SK-N-SH (cell line): Measurements from ENCODE around the gene VPS35L. TPM values are rescaled to one million over a fixed set of nuclear protein-coding genes. Genes with fewer than 3 reads are reported as not detected.

Source experiments
- CTCF ChIA-PET: fragments of 300-600, 350-600 bp; formaldehyde crosslinking; extraction: SDS; loops from one replicate; lab custom pipeline; 2021; lab: Yijun Ruan, JAX
- POLR2A ChIA-PET: fragments of 350-600 bp; sonication (Branson Sonifier 250); formaldehyde crosslinking; extraction: SDS; loops from one replicate; lab custom pipeline; 2020; ENCODE audit warnings: antibody characterized with exemption, inconsistent platforms; lab: Yijun Ruan, JAX
- DNase-seq: peaks from one replicate; pipeline ENCODE4 v3.0.0; 2012
- H2AFZ ChIP-seq: fragments of 200-600 bp; sonication (generic); 2 replicates; pipeline ENCODE4 v1.8.1; 2016; ENCODE audit warnings: antibody characterized with exemption, mild to moderate bottlenecking, low read depth
- H3F3A ChIP-seq: fragments of 200-600 bp; sonication (generic); replicated peaks from 2 replicates; pipeline ENCODE3; 2016; ENCODE audit warnings: antibody characterized with exemption, mild to moderate bottlenecking; ENCODE audit not compliant: insufficient read depth
- H3K27ac ChIP-seq, 2 experiments: fragments of 200-500 bp in 1 of 2; fragments of 200-600 bp in 1 of 2; sonication (Bioruptor generic) in 1 of 2; sonication (generic), shearing (Covaris generic) in 1 of 2; 2 replicates each; pipeline versions ENCODE4 v1.5.1 to v1.6.1; 2014 to 2016; ENCODE audit warnings: low read depth in 2 of 2, inconsistent platforms in 1 of 2, low read length in 1 of 2, mild to moderate bottlenecking in 1 of 2, mixed read lengths in 1 of 2
- H3K27me3 ChIP-seq: fragments of 200-600 bp; sonication (generic), shearing (Covaris generic); 2 replicates; pipeline ENCODE4 v1.6.1; 2016; ENCODE audit warnings: mixed run types; ENCODE audit not compliant: insufficient read depth
- H3K36me3 ChIP-seq, 2 experiments: fragments of 200-500 bp in 1 of 2; fragments of 200-600 bp in 1 of 2; sonication (Bioruptor generic) in 1 of 2; sonication (generic) in 1 of 2; replicated peaks in 1 of 2; 2 replicates each; pipeline versions ENCODE3 to v1.5.1; 2014 to 2016; ENCODE audit warnings: low read length in 1 of 2, mild to moderate bottlenecking in 1 of 2; ENCODE audit not compliant: insufficient read depth in 2 of 2, control insufficient read depth in 1 of 2
- H3K4me1 ChIP-seq, 2 experiments: fragments of 200-500 bp in 1 of 2; fragments of 200-600 bp in 1 of 2; sonication (Bioruptor generic) in 1 of 2; sonication (generic), shearing (Covaris generic) in 1 of 2; 2 replicates each; pipeline versions ENCODE4 v1.5.1 to v1.6.1; 2014 to 2016; ENCODE audit warnings: low read depth in 1 of 2, low read length in 1 of 2, mixed run types in 1 of 2; ENCODE audit not compliant: insufficient read depth in 2 of 2, control insufficient read depth in 1 of 2
- H3K4me2 ChIP-seq: fragments of 200-600 bp; sonication (generic), shearing (Covaris generic); 2 replicates; pipeline ENCODE4 v1.6.1; 2017; ENCODE audit warnings: mixed run types
- H3K4me3 ChIP-seq, 2 experiments: fragments of 200-500 bp in 1 of 2; fragments of 200-600 bp in 1 of 2; sonication (Bioruptor generic) in 1 of 2; sonication (generic), shearing (Covaris generic) in 1 of 2; 2 replicates each; pipeline versions ENCODE4 v1.5.1 to v1.8.1; 2014 to 2016; ENCODE audit warnings: low read depth in 2 of 2, inconsistent platforms in 1 of 2, low read length in 1 of 2, mild to moderate bottlenecking in 1 of 2, mixed read lengths in 1 of 2, moderate library complexity in 1 of 2
- H3K79me2 ChIP-seq: fragments of 200-600 bp; sonication (generic); 2 replicates; pipeline ENCODE4 v1.8.1; 2017; ENCODE audit warnings: mild to moderate bottlenecking; ENCODE audit not compliant: insufficient read depth
- H3K9ac ChIP-seq: fragments of 200-600 bp; sonication (generic); 2 replicates; pipeline ENCODE4 v1.6.1; 2017; ENCODE audit warnings: mixed run types
- H3K9me2 ChIP-seq: fragments of 200-600 bp; sonication (generic); 2 replicates; pipeline ENCODE4 v1.6.1; 2017; ENCODE audit warnings: mixed run types
- H3K9me3 ChIP-seq: fragments of 200-600 bp; sonication (generic); 2 replicates; pipeline ENCODE4 v1.6.1; 2017; ENCODE audit warnings: mixed run types, mild to moderate bottlenecking, moderate library complexity
- H4K20me1 ChIP-seq: fragments of 200-600 bp; sonication (generic); 2 replicates; pipeline ENCODE4 v1.6.1; 2017; ENCODE audit warnings: mild to moderate bottlenecking, mixed run types; ENCODE audit not compliant: insufficient read depth
- CHD2 ChIP-seq: fragments of 150-350 bp; IDR thresholded peaks from 2 replicates; pipeline ENCODE4 v1.6.1; 2018; ENCODE audit warnings: low read length; ENCODE audit not compliant: partially characterized antibody
- ELF1 ChIP-seq: IDR thresholded peaks from 2 replicates; pipeline ENCODE4 v1.4.0; 2012
- EP300 ChIP-seq, 2 experiments: IDR thresholded peaks; 2 replicates each; pipeline versions ENCODE4 v1.4.0 to v1.6.1; 2012; ENCODE audit warnings: borderline replicate concordance in 1 of 2, low read depth in 1 of 2, low read length in 1 of 2
- FOSL2 ChIP-seq: IDR thresholded peaks from 2 replicates; pipeline ENCODE4 v1.4.0; 2012; ENCODE audit warnings: low read depth, mild to moderate bottlenecking, moderate library complexity, borderline replicate concordance
- FOXJ3 ChIP-seq: sonication (generic); formaldehyde crosslinking; IDR thresholded peaks from 2 replicates; pipeline ENCODE4 v1.5.1; 2020; ENCODE audit warnings: mild to moderate bottlenecking, missing genetic modification reagents
- GABPA ChIP-seq: IDR thresholded peaks from 2 replicates; pipeline ENCODE4 v1.4.0; 2012; ENCODE audit warnings: low read depth, mild to moderate bottlenecking
- JUND ChIP-seq: IDR thresholded peaks from 2 replicates; pipeline ENCODE4 v1.4.0; 2012
- MEF2A ChIP-seq: IDR thresholded peaks from 2 replicates; pipeline ENCODE4 v1.4.0; 2012; ENCODE audit warnings: low read depth, borderline replicate concordance
- MXI1 ChIP-seq: IDR thresholded peaks from 2 replicates; pipeline ENCODE4 v1.6.1; 2012; ENCODE audit warnings: mild to moderate bottlenecking, low read depth, low read length, improper control_type of control experiment
- NFIC ChIP-seq: IDR thresholded peaks from 2 replicates; pipeline ENCODE4 v1.4.0; 2012; ENCODE audit warnings: borderline replicate concordance
- POLR2AphosphoS5 ChIP-seq: IDR thresholded peaks from 2 replicates; pipeline ENCODE4 v1.6.1; 2012; ENCODE audit warnings: low read depth, low read length
- RCOR1 ChIP-seq: fragments of 150-350 bp; IDR thresholded peaks from 2 replicates; pipeline ENCODE4 v1.6.1; 2017; ENCODE audit warnings: antibody characterized with exemption, low read length
- RFX5 ChIP-seq: IDR thresholded peaks from 2 replicates; pipeline ENCODE4 v1.6.1; 2012; ENCODE audit warnings: mild to moderate bottlenecking, improper control_type of control experiment, low read length
- SIN3A ChIP-seq: IDR thresholded peaks from 2 replicates; pipeline ENCODE4 v1.6.1; 2012; ENCODE audit warnings: low read depth, mild to moderate bottlenecking, low read length, moderate library complexity, borderline replicate concordance
- SMC3 ChIP-seq: IDR thresholded peaks from 2 replicates; pipeline ENCODE4 v1.6.1; 2012; ENCODE audit warnings: low read depth, low read length, improper control_type of control experiment
- TAF1 ChIP-seq: IDR thresholded peaks from 2 replicates; pipeline ENCODE4 v1.6.1; 2012; ENCODE audit warnings: low read depth, mild to moderate bottlenecking, low read length, moderate library complexity, borderline replicate concordance
- TCF12 ChIP-seq: IDR thresholded peaks from 2 replicates; pipeline ENCODE4 v1.4.0; 2012
- TEAD4 ChIP-seq: IDR thresholded peaks from 2 replicates; pipeline ENCODE4 v1.4.0; 2012; ENCODE audit warnings: mild to moderate bottlenecking, borderline replicate concordance; ENCODE audit not compliant: insufficient read depth
- YY1 ChIP-seq: IDR thresholded peaks from 2 replicates; pipeline ENCODE4 v1.4.0; 2012; ENCODE audit warnings: low read depth, mild to moderate bottlenecking
- WGBS: methylation state at CpG from one replicate; pipeline ENCODE4 v1.1.6; 2017; ENCODE audit warnings: low lambda C conversion rate; 5-methylcytosine and 5-hydroxymethylcytosine counted together
- polyA plus RNA-seq, 3 experiments: library from polyadenylated mRNA; depleted of rRNA; stranded (reverse); fragments of >200 nt; gene quantifications; 2 replicates each; pipeline ENCODE4 v1.2.3, GENCODE V29; 2012
- TF ChIP-seq, protein P1 (sequence below): IDR thresholded peaks from 2 replicates; pipeline ENCODE4 v1.4.0; 2012; ENCODE audit warnings: low read depth
- TF ChIP-seq, protein P2 (sequence below): fragments of 150-350 bp; IDR thresholded peaks from 2 replicates; pipeline ENCODE4 v1.6.1; 2017; ENCODE audit warnings: antibody characterized with exemption, low read length, low read depth, borderline replicate concordance
- TF ChIP-seq, protein P3 (sequence below): fragments of 150-350 bp; IDR thresholded peaks from 2 replicates; pipeline ENCODE4 v1.6.1; 2016; ENCODE audit warnings: mild to moderate bottlenecking, low read depth, low read length
- TF ChIP-seq, protein P4 (sequence below): IDR thresholded peaks from 2 replicates; pipeline ENCODE4 v1.4.0; 2012; ENCODE audit warnings: low read depth, borderline replicate concordance

The VPS35L gene
- polyA plus RNA-seq, 1 of the 3 experiments (the other 2 are of a cell fraction) = 35.3 TPM

DNA sequence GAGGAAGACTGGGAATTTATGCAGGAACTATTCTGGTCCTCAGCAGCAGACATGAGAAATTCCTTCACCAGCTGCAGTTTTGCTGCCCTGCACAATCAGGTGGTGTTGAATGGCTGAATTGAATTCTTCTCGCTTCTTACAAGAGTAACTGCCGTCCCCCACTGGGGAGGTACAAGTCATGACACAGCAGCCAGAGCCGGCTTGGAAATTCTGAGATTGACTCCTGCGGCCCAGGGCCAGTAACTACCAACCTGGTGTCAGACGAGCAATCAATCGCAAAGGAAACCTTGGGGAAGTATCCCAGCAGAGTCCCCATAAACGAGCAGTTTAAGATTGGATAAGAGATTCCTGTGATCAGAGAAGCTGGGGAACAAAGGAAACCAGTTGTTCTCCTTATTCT is 131.8 kb downstream of the VPS35L start:
- no peak for DNase-seq
- ChIA-PET POLR2A (no interaction called here), CTCF (interaction anchor here (1.2 kb wide), 1 partner anchor 199 kb away, joined by 3 read pairs; no protein-coding TSS in a partner anchor)
- Histone ChIP-seq H3K9me2 (no peaks in the 10 kb centered on the region), H3K4me1 (no peaks in the 10 kb centered on the region; a peak in 1 of 4 replicates), H3K4me2 (no peak overlapping the region), H3K9ac (no peak overlapping the region), H2AFZ (no peak overlapping the region), H3K27ac (no peak overlapping the region), H4K20me1 (no peaks in the 10 kb centered on the region), H3K79me2 (no peaks in the 10 kb centered on the region), H3K4me3 (no peak overlapping the region), H3K36me3 (peaks cover 33 to 45% of the 10 kb centered on the region in 2 experiments), H3F3A (peaks cover 4% of the 10 kb centered on the region), H3K9me3 (no peaks in the 10 kb centered on the region), H3K27me3 (no peaks in the 10 kb centered on the region)
- WGBS = 94% methylated on average over 7 of the region's 7 CpGs
- TF ChIP-seq CHD2 = no peak
- no peak for TF ChIP-seq ELF1
- TF ChIP-seq TCF12 = no peak
- TF ChIP-seq MXI1 = no peak
- TF ChIP-seq POLR2AphosphoS5 = no peak
- no peak for TF ChIP-seq MEF2A
- no peak for TF ChIP-seq GABPA
- no peak for TF ChIP-seq RFX5
- TF ChIP-seq RCOR1 = no peak
- TF ChIP-seq, protein P1, sequence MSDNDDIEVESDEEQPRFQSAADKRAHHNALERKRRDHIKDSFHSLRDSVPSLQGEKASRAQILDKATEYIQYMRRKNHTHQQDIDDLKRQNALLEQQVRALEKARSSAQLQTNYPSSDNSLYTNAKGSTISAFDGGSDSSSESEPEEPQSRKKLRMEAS = no peak

DNA sequence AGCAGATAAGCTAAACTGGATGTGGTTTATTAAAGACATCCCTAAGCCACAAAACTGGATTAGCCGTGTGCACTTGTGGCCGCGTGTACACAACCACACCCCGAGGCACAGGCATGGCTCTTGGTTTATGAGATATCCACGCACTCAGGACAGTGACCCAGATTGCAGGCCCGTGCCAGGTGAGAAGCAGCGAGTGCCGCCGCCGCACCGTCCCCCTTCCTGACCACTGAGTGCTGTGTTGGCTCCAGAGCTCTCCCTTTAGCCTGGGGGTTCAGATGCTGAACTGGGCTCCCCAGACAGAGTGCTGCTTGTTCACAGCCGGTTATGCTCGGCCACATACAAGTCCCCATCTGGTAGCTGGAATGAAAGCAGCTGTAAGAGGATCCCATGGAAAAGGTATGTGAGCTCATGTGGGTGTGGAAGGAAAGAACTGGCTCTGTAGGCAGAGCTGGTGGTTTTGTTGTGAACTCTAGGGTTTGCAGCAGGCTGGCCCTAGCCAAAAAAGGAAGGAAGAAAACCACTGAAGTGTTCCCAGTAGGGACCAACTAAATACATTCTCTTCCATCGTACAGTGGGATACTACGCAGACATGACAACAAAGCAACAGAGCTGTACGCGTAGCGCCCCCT is 133.0 kb downstream of the VPS35L start:
- Histone ChIP-seq H3K27ac (no peak overlapping the region), H3K4me2 (no peak overlapping the region), H3K27me3 (no peaks in the 10 kb centered on the region), H3K9me2 (no peaks in the 10 kb centered on the region), H3K4me3 (no peak overlapping the region), H2AFZ (no peak overlapping the region), H3K9ac (no peak overlapping the region), H3F3A (peaks cover 4% of the 10 kb centered on the region), H3K36me3 (peaks cover 35% of the 10 kb centered on the region in 2 experiments), H3K4me1 (no peaks in the 10 kb centered on the region; a peak in 1 of 4 replicates), H3K9me3 (no peaks in the 10 kb centered on the region), H4K20me1 (no peaks in the 10 kb centered on the region), H3K79me2 (no peaks in the 10 kb centered on the region)
- 96% methylated on average over 16 of the region's 18 CpGs for WGBS
- no peak for DNase-seq
- TF ChIP-seq TEAD4 (no peak), FOXJ3 (CRISPR knock-in tag) (no peak), SMC3 (no peak), FOSL2 (no peak), POLR2AphosphoS5 (no peak), JUND (no peak), YY1 (no peak), NFIC (no peak), MEF2A (no peak), TAF1 (no peak), SIN3A (no peak), GABPA (no peak), EP300 (IDR thresholded peaks at IDR 0.05; ENCODE audit: borderline replicate concordance in 1 of 2, low read depth in 1 of 2, low read length in 1 of 2) (no peak), TCF12 (no peak), ELF1 (no peak)
- TF ChIP-seq, protein P2, sequence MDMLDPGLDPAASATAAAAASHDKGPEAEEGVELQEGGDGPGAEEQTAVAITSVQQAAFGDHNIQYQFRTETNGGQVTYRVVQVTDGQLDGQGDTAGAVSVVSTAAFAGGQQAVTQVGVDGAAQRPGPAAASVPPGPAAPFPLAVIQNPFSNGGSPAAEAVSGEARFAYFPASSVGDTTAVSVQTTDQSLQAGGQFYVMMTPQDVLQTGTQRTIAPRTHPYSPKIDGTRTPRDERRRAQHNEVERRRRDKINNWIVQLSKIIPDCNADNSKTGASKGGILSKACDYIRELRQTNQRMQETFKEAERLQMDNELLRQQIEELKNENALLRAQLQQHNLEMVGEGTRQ = no peak
- TF ChIP-seq, protein P3, sequence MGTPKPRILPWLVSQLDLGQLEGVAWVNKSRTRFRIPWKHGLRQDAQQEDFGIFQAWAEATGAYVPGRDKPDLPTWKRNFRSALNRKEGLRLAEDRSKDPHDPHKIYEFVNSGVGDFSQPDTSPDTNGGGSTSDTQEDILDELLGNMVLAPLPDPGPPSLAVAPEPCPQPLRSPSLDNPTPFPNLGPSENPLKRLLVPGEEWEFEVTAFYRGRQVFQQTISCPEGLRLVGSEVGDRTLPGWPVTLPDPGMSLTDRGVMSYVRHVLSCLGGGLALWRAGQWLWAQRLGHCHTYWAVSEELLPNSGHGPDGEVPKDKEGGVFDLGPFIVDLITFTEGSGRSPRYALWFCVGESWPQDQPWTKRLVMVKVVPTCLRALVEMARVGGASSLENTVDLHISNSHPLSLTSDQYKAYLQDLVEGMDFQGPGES = no peak
- TF ChIP-seq, protein P4, sequence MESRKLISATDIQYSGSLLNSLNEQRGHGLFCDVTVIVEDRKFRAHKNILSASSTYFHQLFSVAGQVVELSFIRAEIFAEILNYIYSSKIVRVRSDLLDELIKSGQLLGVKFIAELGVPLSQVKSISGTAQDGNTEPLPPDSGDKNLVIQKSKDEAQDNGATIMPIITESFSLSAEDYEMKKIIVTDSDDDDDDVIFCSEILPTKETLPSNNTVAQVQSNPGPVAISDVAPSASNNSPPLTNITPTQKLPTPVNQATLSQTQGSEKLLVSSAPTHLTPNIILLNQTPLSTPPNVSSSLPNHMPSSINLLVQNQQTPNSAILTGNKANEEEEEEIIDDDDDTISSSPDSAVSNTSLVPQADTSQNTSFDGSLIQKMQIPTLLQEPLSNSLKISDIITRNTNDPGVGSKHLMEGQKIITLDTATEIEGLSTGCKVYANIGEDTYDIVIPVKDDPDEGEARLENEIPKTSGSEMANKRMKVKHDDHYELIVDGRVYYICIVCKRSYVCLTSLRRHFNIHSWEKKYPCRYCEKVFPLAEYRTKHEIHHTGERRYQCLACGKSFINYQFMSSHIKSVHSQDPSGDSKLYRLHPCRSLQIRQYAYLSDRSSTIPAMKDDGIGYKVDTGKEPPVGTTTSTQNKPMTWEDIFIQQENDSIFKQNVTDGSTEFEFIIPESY = no peak
- ChIA-PET POLR2A (no interaction called here), CTCF (no interaction called here)
